HS-5 (cell line): ENCODE results near the gene RGN.
"Not testable (repeated sequence)": the region's sequence is repeated elsewhere in the genome, so short reads cannot be mapped to it uniquely, and the experiment has no call there.

Experiments
- DNase-seq: peaks from one replicate; pipeline ENCODE4 v3.0.0-alpha.2; 2012; ENCODE audit warnings: low read depth

RGN gene

DNA sequence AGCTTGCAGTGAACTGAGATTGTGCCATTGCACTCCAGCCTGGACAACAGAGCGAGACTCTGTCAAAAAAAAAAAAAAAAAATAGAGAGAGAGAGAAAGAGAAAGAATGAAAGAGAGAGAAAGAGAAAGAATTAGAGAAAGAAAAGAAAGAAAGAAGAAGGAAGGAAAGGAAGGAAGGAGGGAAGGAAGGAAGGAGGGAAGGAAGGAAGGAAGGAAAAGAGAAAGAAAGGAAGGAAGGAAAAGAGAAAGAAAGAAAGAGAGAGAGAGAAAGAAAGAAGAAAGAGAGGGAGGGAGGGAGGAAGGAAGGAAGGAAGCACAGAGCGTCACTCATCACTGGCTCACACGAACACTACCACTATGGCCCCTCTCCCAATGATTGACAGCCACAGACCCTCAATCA lies 46.2 kb downstream of the RGN start:
- not testable (repeated sequence) for DNase-seq

DNA sequence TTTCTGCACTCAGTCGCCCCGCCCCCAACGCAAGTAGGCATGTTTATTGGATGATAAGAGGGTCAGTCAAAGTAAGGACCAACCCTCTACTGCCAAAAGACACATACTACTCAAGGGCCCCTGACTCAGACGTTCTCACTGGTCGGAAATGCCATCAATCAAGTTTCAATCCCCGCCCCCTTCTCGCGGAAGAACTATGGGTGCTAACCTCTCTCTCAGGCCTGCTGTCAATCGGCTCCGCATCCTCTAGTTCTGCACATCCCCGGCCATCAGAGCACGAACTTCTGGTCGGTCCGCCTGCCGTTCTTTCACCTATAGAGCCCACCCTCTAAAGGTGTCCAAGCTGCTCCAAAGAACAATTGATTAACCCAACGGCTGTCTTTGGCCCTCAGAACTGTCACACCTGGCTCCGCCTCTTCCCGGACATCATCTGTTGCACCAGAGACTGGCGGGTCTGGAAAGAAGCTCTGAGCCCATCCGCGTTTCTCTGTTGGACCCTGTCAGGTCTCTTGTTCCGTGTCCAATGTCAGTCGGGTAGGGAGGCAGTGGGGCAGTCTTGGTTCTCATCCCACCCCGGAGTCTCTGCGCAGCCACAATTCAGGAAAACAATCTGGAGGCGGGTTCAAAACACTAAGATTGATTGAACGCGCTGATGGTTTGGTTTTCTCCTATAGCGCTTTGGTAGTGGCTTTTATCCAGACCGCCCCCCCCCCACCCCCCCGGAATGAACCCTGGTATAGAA lies 51.1 kb downstream of the RGN start:
- DNase-seq = peak; percentile 81

DNA sequence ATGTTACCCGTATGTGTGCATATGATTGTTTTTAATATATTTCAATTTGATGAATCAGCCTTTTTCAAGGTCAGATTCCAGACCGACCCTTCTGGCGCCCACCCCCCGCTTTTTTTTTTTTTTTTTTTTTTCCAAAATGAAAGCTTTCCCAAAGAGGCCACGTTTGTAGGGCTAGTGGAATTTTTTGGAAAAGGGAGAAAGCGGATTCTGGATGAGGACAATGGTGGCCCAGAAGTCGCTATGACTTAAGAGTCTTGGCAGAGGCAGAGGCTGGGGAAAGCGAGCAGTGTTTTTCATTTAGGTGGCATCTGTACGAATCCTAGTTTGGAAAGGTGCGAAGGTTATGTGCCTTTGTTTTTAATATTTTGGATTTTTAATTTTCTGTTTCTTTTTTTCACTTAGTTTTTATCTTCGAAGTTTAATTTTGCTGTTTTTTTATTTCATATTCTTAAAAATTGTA lies 51.7 kb downstream of the RGN start:
- DNase-seq = no peak

DNA sequence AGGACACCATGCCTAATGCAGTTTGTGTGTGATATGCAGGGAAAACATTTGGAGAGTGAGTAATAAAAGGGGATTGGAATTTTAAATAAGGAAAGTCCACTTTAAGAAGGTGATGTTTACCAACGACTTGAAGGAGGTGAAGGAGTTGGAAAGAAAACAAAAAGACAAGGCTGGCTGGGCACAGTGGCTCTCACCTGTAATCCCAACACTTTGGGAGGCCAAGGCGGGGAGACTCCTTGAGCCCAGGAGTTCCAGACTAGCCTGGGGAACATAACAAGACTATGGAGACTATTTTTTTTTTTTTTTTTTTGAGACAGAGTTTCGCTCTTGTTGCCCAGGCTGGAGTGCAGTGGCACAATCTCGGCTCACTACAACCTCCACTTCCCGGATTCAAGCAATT lies 55.2 kb downstream of the RGN start:
- DNase-seq = no peak

DNA sequence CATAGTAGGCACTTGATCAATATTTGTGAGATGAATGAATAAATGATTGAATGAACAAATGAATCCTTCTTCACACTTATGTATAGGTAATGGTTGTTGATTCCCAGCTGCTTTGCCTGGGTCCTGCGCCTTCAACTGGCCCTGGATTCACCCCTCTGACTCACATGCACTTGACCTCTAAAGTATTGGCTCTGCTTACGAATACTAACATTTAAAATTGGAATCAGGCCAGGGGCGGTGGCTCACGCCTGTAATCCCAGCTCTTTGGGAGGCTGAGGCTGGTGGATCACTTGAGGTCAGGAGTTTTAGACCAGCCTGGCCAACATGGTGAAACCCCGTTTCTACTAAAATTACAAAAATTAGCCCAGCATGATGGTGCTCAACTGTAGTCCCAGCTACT lies 57.4 kb downstream of the RGN start:
- DNase-seq = not testable (repeated sequence)

DNA sequence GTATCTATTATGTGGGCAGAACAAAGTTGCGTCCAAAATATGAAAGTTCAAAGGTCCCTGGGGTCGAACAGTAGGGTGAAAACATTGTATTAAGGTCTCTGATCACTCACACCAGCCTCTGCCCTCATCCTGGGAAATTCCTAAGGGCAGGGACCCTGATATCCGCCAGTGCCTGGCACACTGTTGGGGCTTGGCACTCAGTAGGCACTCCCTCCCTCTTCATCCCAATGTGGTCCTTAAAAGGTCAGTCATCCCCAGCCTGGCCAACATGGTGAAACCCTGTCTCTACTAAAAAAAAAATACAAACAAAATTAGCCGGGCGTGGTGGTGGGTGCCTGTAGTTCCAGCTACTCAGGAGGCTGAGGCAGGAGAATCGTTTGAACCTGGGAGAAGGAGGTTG lies 59.9 kb downstream of the RGN start:
- DNase-seq = no peak
